ENCODE results near the gene BCAS4.
A peak's percentile ranks its signal among the peaks of the same experiment; 100 is the strongest.

Gene BCAS4

DNA sequence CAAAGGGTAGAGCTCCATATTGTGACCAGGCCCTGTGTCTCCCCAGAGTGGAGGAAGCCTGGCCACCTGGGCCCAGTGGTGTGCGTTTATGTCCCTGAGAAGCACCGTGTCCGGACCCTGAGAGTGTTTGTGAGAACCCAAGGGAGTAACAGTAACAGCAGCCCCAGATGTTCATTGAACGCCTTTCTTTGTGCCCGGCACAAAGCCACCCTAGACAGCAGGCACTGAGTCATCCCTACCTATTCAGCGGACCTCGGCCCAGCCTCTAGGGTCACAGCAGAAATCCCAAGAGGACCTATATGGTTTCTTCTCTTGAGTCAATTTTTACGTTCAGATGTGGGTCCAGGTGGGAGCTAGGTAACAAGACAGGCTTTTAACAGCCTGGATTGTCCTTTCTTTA is 24.5 kb downstream of the BCAS4 start:
- Mint-ChIP-seq H3K4me3 (no peak overlapping the region), H3K27me3 (ENCODE audit: low read depth, poor library complexity) (peaks cover 4% of the 10 kb centered on the region), H3K36me3 (ENCODE audit: low read depth) (peaks cover 11% of the 10 kb centered on the region), H3K4me1 (peaks cover 35% of the 10 kb centered on the region), H3K9me3 (no peaks in the 10 kb centered on the region), H3K27ac (no peak overlapping the region)
- DNase-seq, result no peak
- TF ChIP-seq, protein P1, sequence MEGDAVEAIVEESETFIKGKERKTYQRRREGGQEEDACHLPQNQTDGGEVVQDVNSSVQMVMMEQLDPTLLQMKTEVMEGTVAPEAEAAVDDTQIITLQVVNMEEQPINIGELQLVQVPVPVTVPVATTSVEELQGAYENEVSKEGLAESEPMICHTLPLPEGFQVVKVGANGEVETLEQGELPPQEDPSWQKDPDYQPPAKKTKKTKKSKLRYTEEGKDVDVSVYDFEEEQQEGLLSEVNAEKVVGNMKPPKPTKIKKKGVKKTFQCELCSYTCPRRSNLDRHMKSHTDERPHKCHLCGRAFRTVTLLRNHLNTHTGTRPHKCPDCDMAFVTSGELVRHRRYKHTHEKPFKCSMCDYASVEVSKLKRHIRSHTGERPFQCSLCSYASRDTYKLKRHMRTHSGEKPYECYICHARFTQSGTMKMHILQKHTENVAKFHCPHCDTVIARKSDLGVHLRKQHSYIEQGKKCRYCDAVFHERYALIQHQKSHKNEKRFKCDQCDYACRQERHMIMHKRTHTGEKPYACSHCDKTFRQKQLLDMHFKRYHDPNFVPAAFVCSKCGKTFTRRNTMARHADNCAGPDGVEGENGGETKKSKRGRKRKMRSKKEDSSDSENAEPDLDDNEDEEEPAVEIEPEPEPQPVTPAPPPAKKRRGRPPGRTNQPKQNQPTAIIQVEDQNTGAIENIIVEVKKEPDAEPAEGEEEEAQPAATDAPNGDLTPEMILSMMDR (IDR thresholded peaks at IDR 0.05), result no peak

DNA sequence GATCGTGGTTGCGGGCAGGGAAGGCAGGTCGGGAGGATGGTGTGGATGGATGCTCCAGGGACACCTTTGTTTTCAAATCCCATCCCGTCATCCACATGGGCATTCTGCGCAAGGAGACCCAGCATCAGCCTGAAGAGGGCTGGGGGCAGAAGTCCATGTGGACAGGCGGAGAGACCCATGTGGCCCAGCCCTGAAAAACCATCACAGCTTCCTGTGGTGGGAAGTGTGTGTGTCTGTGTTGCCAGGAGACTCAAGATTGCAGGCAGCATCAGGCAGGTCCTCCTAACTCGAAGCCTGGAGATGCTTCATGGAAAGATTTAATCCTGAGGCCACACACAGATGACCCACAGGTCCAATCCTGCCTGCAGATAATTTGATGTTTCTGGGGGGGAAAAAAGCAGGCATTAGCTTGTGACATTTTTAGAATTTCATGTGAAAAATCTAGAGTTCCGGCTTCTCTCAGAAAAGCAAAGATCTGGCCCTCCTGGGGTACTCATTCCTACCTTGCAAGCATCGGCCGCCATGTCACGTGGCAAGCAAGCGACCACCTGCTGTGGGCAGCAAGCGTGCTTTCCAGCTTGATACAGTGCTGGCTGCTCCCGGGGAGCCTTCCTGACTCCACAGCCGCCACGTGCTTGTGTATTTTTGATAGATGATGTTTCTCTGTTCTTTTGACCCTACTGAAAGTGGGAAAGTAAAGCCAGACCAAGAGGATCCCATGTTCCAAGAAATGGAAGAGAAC is 25.8 kb downstream of the BCAS4 start:
- TF ChIP-seq, protein P1 (IDR thresholded peaks at IDR 0.05), result no peak
- H3K36me3 Mint-ChIP-seq (ENCODE audit: low read depth), result peaks cover 11% of the 10 kb centered on the region
- peaks cover 4% of the 10 kb centered on the region for H3K27me3 Mint-ChIP-seq (ENCODE audit: low read depth, poor library complexity)
- no peak for DNase-seq
- H3K4me1 Mint-ChIP-seq, result peaks cover 23% of the 10 kb centered on the region
- peak overlapping the region; percentile 65 for H3K27ac Mint-ChIP-seq
- no peak overlapping the region for H3K4me3 Mint-ChIP-seq
- H3K9me3 Mint-ChIP-seq, result no peaks in the 10 kb centered on the region

DNA sequence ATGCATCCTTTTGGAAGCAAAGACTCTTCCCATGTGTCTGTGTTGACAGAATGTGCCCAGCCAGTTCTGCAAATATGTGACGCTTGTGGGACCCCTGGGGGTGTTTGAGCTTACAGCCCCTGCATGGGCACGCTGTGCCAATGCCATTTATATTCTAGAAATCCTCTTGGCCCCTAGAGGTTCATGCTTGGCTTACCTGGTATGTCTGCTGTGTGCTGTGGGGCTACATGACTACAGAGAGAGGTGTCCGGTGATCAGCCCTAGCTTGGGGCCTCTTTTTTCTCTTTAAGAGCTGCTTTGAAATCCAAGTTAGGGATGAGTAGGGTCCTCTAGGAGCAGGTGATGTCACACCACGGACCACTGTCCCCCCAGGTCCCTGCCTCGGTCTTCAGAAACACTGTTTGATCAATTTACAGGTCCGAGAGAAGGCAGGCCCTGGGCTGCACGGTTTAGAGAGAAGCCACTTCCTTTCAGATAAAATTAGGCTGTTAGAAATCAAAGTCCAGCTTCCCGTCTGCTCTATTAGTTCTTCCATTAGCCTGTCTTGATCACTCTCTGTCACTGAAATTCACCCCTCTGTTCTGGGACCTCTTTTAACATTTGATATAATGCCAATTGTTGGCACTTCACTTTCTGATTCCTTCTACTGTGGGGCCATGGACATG is 26.5 kb downstream of the BCAS4 start:
- Mint-ChIP-seq H3K27me3 (ENCODE audit: low read depth, poor library complexity) (peaks cover 4% of the 10 kb centered on the region), H3K36me3 (ENCODE audit: low read depth) (peaks cover 11% of the 10 kb centered on the region), H3K4me1 (peaks cover 22% of the 10 kb centered on the region), H3K27ac (no peak overlapping the region), H3K9me3 (no peaks in the 10 kb centered on the region), H3K4me3 (no peak overlapping the region)
- TF ChIP-seq, protein P1 (IDR thresholded peaks at IDR 0.05), result no peak
- no peak for DNase-seq

DNA sequence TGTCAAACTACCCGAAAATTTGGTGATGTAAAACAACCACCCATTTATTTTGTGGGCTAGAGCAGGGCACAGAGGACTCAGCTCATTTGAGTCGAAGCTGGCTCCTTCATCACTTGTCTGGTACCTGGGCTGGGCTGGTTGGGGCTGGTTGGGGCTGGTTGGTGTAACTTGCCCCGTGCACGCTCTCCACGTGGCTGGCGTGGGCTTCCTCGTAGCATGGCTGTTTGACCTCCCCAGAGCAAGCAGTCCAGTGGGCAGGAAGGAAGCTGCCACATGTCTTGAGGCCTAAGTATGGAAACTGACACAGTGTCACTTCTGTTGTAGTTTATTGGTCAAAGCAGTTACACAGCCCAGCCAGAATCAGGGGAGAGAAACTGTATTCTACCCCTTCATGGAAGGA is 27.1 kb downstream of the BCAS4 start:
- H3K36me3 Mint-ChIP-seq (ENCODE audit: low read depth), result peaks cover 11% of the 10 kb centered on the region
- no peaks in the 10 kb centered on the region for H3K9me3 Mint-ChIP-seq
- TF ChIP-seq, protein P1 (IDR thresholded peaks at IDR 0.05), result no peak
- H3K4me1 Mint-ChIP-seq, result peaks cover 20% of the 10 kb centered on the region
- no peak overlapping the region for H3K27ac Mint-ChIP-seq
- H3K4me3 Mint-ChIP-seq, result no peak overlapping the region
- no peak for DNase-seq
- H3K27me3 Mint-ChIP-seq (ENCODE audit: low read depth, poor library complexity), result peaks cover 4% of the 10 kb centered on the region

DNA sequence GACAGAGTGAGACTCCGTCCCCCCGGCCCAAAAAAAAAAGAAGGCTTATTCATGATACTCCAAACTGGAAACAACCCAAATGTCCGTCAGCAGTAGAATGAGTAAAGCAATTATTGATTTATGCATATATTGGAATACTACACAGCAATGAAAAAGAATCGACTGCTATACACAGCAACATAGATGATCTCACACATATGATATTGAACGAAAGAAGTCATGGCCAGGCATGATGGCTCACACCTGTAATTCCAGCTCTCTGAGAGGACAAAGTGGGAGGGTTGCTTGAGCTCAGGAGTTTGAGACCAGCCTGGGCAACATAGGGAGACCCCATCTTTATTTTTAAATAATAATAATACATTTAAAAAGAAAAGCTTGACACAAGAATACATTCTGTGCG is 28.5 kb downstream of the BCAS4 start:
- Mint-ChIP-seq H3K4me3 (no peak overlapping the region), H3K36me3 (ENCODE audit: low read depth) (peaks cover 11% of the 10 kb centered on the region), H3K9me3 (no peaks in the 10 kb centered on the region), H3K27ac (no peak overlapping the region), H3K4me1 (peaks cover 11% of the 10 kb centered on the region), H3K27me3 (ENCODE audit: low read depth, poor library complexity) (peaks cover 5% of the 10 kb centered on the region)
- no peak for DNase-seq
- TF ChIP-seq, protein P1 (IDR thresholded peaks at IDR 0.05), result no peak

Measured in nephron progenitor cell (in vitro differentiated cells).